KBM-7 (cell line): ENCODE measurements around the gene RFNG.

Source experiments
- DNase-seq: peaks from one replicate; pipeline ENCODE4 v3.0.0-alpha.2; 2015
- in situ Hi-C: fragments of 300-500 bp; cut with MboI; formaldehyde crosslinking; loops from 2 replicates; pipeline ENCODE4 v1.14.3; 2020; ENCODE audit warnings: low sequenced_read_pairs, low pct_unique_long_range_greater_than_20kb, mixed read lengths

RFNG gene

GRCh38 chr17:82061047-82061925 is 9.7 kb upstream of the RFNG start:
- in situ Hi-C loops: no loop called here
- DNase-seq: no peak

- DNase-seq: no peak
- in situ Hi-C loops: no loop called here
Observed at GRCh38 chr17:82060614-82061013, 9.0 kb upstream of the RFNG start.

- in situ Hi-C loops: no loop called here
Observed at GRCh38 chr17:82060001-82060380, 8.4 kb upstream of the RFNG start.

GRCh38 chr17:82059272-82060000 is 7.8 kb upstream of the RFNG start:
- in situ Hi-C loops: no loop called here
- no peak for DNase-seq

More at GRCh38 chr17:82060001-82060380, 8.4 kb upstream of the RFNG start:
- DNase-seq: no peak

GRCh38 chr17:82058855-82059249 is 7.2 kb upstream of the RFNG start:
- DNase-seq: no peak
- in situ Hi-C loops: no loop called here

GRCh38 chr17:82058230-82058854 is 6.7 kb upstream of the RFNG start:
- DNase-seq: no peak
- in situ Hi-C loops: no loop called here

- in situ Hi-C loops: no loop called here
- DNase-seq: no peak
Observed at GRCh38 chr17:82056729-82057621, 5.4 kb upstream of the RFNG start.

- DNase-seq: no peak
- in situ Hi-C loops: no loop called here
Observed at GRCh38 chr17:82055965-82056728, 4.5 kb upstream of the RFNG start.

- in situ Hi-C loops: no loop called here
- no peak for DNase-seq
Observed at GRCh38 chr17:82055023-82055964, 3.7 kb upstream of the RFNG start.

GRCh38 chr17:82054351-82055022 is 2.9 kb upstream of the RFNG start:
- in situ Hi-C loops: no loop called here
- DNase-seq: no peak

GRCh38 chr17:82053556-82054263 is 2.1 kb upstream of the RFNG start:
- in situ Hi-C loops: no loop called here
- no peak for DNase-seq

- no peak for DNase-seq
- in situ Hi-C loops: no loop called here
Observed at GRCh38 chr17:82053130-82053529, 1.5 kb upstream of the RFNG start.

GRCh38 chr17:82052638-82053059 is 1.0 kb upstream of the RFNG start:
- DNase-seq: no peak
- in situ Hi-C loops: no loop called here

GRCh38 chr17:82050761-82051641 is 610 bp downstream of the RFNG start:
- no peak for DNase-seq
- in situ Hi-C loops: no loop called here

GRCh38 chr17:82050152-82050760 is 1.4 kb downstream of the RFNG start:
- DNase-seq: no peak
- in situ Hi-C loops: no loop called here
